Adrenal gland (tissue), 12 donors: Measurements from ENCODE around the gene LRRTM1. TPM values are rescaled to one million over a fixed set of nuclear protein-coding genes. Genes with fewer than 3 reads are reported as not detected.

Source experiments
- DNase-seq, 7 donors: peaks; one replicate each; pipeline ENCODE4 v3.0.0-alpha.2; 2019 to 2020
- H3K27ac ChIP-seq, 5 donors: fragments of 200-600 bp; sonication (generic) in 4 of 5; 1 replicate in 3 of 5; 2 replicates in 2 of 5; pipeline versions ENCODE4 v1.5.1 to v1.8.0; 2016 to 2020; ENCODE audit warnings: mild to moderate bottlenecking in 1 of 5
- H3K27me3 ChIP-seq: fragments of 200-600 bp; 2 replicates; pipeline ENCODE4 v1.8.0; 2021
- H3K36me3 ChIP-seq, 2 donors: fragments of 200-600 bp; replicated peaks in 1 of 2; 1 replicate in 1 of 2; 2 replicates in 1 of 2; pipeline versions ENCODE4 v1.5.1 to v1.8.0; 2018 to 2022
- H3K4me1 ChIP-seq, 2 donors: fragments of 200-600 bp; replicated peaks in 1 of 2; 1 replicate in 1 of 2; 2 replicates in 1 of 2; pipeline versions ENCODE4 v1.5.1 to v1.8.0; 2018 to 2021
- H3K4me3 ChIP-seq, 4 donors: fragments of 200-600 bp; sonication (generic) in 3 of 4; one replicate each; pipeline ENCODE4 v1.5.1; 2016 to 2018
- H3K9me3 ChIP-seq, 3 donors: fragments of 200-600 bp; sonication (generic) in 1 of 3; replicated peaks in 1 of 3; 1 replicate in 2 of 3; 2 replicates in 1 of 3; pipeline versions ENCODE4 v1.5.1 to v1.8.0; 2016 to 2021
- CTCF ChIP-seq, 6 experiments: fragments of 450-650 bp in 4 of 6; fragments of 200-600 bp in 2 of 6; sonication (generic) in 1 of 6; IDR thresholded peaks; 1 replicate in 5 of 6; 2 replicates in 1 of 6; pipeline versions ENCODE4 v1.5.1 to v1.8.0; 2016 to 2021; ENCODE audit warnings: antibody characterized with exemption in 6 of 6, mild to moderate bottlenecking in 2 of 6, moderate library complexity in 1 of 6
- POLR2A ChIP-seq, 2 donors: fragments of 450-650 bp; IDR thresholded peaks; one replicate each; pipeline ENCODE4 v1.6.1; 2017; ENCODE audit warnings: antibody characterized with exemption in 2 of 2, mild to moderate bottlenecking in 2 of 2, moderate library complexity in 1 of 2
- WGBS, 4 donors: extraction: QIAGEN DNeasy Blood & Tissue Kit in 2 of 4; methylation state at CpG; one replicate each; pipeline versions ENCODE4 v1.1.5 to v1.1.7; 2013 to 2017; 5-methylcytosine and 5-hydroxymethylcytosine counted together
- intact Hi-C, 2 donors: fragments of 100-400 bp; cut with DNase I; formaldehyde crosslinking; loops; one replicate each; pipeline versions ENCODE4 v1.14.1 to v1.15.0; 2022 to 2023
- polyA plus RNA-seq, 3 donors: library from polyadenylated mRNA; stranded (reverse); fragments of 200-250 nt in 2 of 3; fragments of 350-450 nt in 1 of 3; fragmentation: Illumina TruSeq in 1 of 3; extraction: RNeasy Lipid Tissue Mini Kit (QIAGEN cat#74804) in 1 of 3; gene quantifications; one replicate each; pipeline ENCODE4 v1.2.3, GENCODE V29; 2013 to 2014
- total RNA-seq, 9 donors: library from RNA; depleted of rRNA in 4 of 9; stranded (reverse); fragments of >200 nt in 4 of 9; fragments of 120-200 nt in 1 of 9; fragmentation: NEBNext Ultra II Directional in 1 of 9; extraction: Animal tissue kit (Norgen Biotek cat#: 25700) in 1 of 9; gene quantifications; one replicate each; pipeline versions ENCODE4 v1.1.0 to v1.2.4, GENCODE V29; 2013 to 2023
- donor health status: healthy with polysubstance abuse.
- donor health status: Bipolar disorder and iron deficiency.
- donor health status: DM: yes; HTN: yes; CAD: no.
- donor health status: DM: no; HTN: no; CAD: no.
- donor health status: DM: no; HTN: no; CAD: no.
- donor health status: DM: yes; HTN: yes; CAD: no.

Gene LRRTM1
- total and polyA plus RNA-seq, 12 donors: 0.12 to 1.8 (median 0.49) TPM; not detected in 1

GRCh38 chr2:80326214-80326613 lies 21.7 kb upstream of the LRRTM1 start:
- Histone ChIP-seq H3K27me3 (peaks cover under 1% of the 10 kb centered on the region), H3K4me1 (no peaks in the 10 kb centered on the region), H3K9me3 (no peaks in the 10 kb centered on the region), H3K27ac (no peak overlapping the region), H3K36me3 (no peaks in the 10 kb centered on the region), H3K4me3 (no peak overlapping the region)
- TF ChIP-seq POLR2A (IDR thresholded peaks at IDR 0.05) (no peak), CTCF (IDR thresholded peaks at IDR 0.05) (peak in 2 of 6 experiments; percentile 32 to 38)
- intact Hi-C loops: no loop called here
- no peak for DNase-seq

GRCh38 chr2:80324525-80324924 lies 20.0 kb upstream of the LRRTM1 start:
- no peak overlapping the region for H3K27ac ChIP-seq
- no peaks in the 10 kb centered on the region for H3K4me1 ChIP-seq
- no peaks in the 10 kb centered on the region for H3K36me3 ChIP-seq
- intact Hi-C loops: no loop called here
- no peaks in the 10 kb centered on the region for H3K9me3 ChIP-seq
- DNase-seq: no peak
- no peak overlapping the region for H3K4me3 ChIP-seq
- 41 to 56% (median 54%) methylated on average over 3 of the region's 3 CpGs for WGBS, 4 donors
- H3K27me3 ChIP-seq: peaks cover 4% of the 10 kb centered on the region
- TF ChIP-seq POLR2A (IDR thresholded peaks at IDR 0.05) (no peak), CTCF (IDR thresholded peaks at IDR 0.05) (no peak)

GRCh38 chr2:80323610-80324009 lies 19.1 kb upstream of the LRRTM1 start:
- WGBS, 4 donors: 40 to 55% (median 45%) methylated on average over 1 of the region's 1 CpG
- Histone ChIP-seq H3K9me3 (no peaks in the 10 kb centered on the region), H3K27ac (no peak overlapping the region), H3K4me1 (no peaks in the 10 kb centered on the region), H3K27me3 (peaks cover 4% of the 10 kb centered on the region), H3K36me3 (no peaks in the 10 kb centered on the region), H3K4me3 (no peak overlapping the region)
- intact Hi-C loops: no loop called here
- DNase-seq: no peak
- TF ChIP-seq POLR2A (IDR thresholded peaks at IDR 0.05) (no peak), CTCF (IDR thresholded peaks at IDR 0.05) (no peak)

GRCh38 chr2:80322958-80323357 lies 18.4 kb upstream of the LRRTM1 start:
- intact Hi-C loops: no loop called here
- peaks cover 4% of the 10 kb centered on the region for H3K27me3 ChIP-seq
- DNase-seq: no peak
- no peak overlapping the region for H3K4me3 ChIP-seq
- TF ChIP-seq POLR2A (IDR thresholded peaks at IDR 0.05): no peak
- TF ChIP-seq CTCF (IDR thresholded peaks at IDR 0.05): no peak
- 44 to 63% (median 54%) methylated on average over 12 to 14 of the region's 14 CpGs for WGBS, 4 donors
- H3K36me3 ChIP-seq: no peaks in the 10 kb centered on the region
- no peaks in the 10 kb centered on the region for H3K9me3 ChIP-seq
- no peak overlapping the region for H3K27ac ChIP-seq
- H3K4me1 ChIP-seq: no peaks in the 10 kb centered on the region
